Stimulated activated CD4-positive, alpha-beta T cell treated with anti-CD3 and anti-CD28 coated beads, TNF-alpha, amount 100 ng/mL, for 4 hours (primary cell): ENCODE results near the gene VIPR2.
"Not testable (repeated sequence)": the region's sequence is repeated elsewhere in the genome, so short reads cannot be mapped to it uniquely, and the experiment has no call there.

Experiments
- DNase-seq, 3 experiments: peaks; one replicate each; pipeline ENCODE4 v3.0.0-alpha.2; 2020; ENCODE audit warnings: low read depth in 3 of 3

VIPR2 gene

GRCh38 chr7:159105066-159105780 lies 39.4 kb downstream of the VIPR2 start:
- DNase-seq, result no peak

GRCh38 chr7:159104188-159104920 lies 40.3 kb downstream of the VIPR2 start:
- no peak for DNase-seq

- DNase-seq, result no peak
Observed at GRCh38 chr7:159103382-159104187, 41.1 kb downstream of the VIPR2 start.

GRCh38 chr7:159102681-159103381 lies 41.8 kb downstream of the VIPR2 start:
- DNase-seq, result no peak

GRCh38 chr7:159101661-159102091 lies 43.0 kb downstream of the VIPR2 start:
- DNase-seq, result not testable (repeated sequence)

DNA sequence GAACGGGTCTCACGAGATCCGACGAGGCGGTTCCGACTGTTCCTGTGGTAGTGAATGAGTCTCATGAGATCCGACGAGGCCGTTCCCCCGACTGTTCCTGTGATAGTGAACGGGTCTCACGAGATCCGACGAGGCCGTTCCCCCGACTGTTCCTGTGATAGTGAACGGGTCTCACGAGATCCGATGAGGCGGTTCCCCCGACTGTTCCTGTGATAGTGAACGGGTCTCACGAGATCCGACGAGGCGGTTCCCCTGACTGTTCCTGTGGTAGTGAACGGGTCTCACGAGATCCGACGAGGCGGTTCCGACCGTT lies 43.6 kb downstream of the VIPR2 start:
- DNase-seq, result not testable (repeated sequence)

DNA sequence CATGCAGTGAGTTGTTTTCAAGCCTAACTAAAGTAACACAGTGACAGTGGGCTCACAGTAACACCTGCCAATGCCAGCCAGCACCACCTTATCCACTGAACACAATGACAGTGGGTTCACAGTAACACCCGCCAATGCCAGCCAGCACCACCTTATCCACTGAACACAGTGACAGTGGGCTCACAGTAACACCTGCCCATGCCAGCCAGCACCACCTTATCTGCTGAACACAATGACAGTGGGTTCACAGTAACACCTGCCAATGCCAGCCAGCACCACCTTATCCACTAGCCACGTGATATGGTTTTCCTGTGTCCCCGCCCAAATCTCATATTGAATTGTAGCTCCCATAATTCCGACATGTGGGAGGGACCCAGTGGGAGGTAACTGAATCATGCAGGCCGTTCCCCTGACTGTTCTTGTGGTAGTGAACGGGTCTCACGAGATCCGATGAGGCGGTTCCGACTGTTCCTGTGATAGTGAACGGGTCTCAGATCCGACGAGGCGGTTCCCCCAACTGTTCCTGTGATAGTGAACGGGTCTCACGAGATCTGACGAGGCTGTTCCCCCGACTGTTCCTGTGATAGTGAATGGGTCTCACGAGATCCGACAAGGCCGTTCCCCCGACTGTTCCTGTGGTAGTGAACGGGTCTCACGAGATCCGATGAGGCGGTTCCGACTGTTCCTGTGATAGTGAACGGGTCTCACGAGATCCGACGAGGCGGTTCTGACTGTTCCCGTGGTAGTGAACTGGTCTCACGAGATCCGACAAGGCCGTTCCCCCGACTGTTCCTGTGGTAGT lies 44.2 kb downstream of the VIPR2 start:
- not testable (repeated sequence) for DNase-seq

- no peak for DNase-seq
Observed at GRCh38 chr7:159099711-159100231, 44.9 kb downstream of the VIPR2 start.

DNA sequence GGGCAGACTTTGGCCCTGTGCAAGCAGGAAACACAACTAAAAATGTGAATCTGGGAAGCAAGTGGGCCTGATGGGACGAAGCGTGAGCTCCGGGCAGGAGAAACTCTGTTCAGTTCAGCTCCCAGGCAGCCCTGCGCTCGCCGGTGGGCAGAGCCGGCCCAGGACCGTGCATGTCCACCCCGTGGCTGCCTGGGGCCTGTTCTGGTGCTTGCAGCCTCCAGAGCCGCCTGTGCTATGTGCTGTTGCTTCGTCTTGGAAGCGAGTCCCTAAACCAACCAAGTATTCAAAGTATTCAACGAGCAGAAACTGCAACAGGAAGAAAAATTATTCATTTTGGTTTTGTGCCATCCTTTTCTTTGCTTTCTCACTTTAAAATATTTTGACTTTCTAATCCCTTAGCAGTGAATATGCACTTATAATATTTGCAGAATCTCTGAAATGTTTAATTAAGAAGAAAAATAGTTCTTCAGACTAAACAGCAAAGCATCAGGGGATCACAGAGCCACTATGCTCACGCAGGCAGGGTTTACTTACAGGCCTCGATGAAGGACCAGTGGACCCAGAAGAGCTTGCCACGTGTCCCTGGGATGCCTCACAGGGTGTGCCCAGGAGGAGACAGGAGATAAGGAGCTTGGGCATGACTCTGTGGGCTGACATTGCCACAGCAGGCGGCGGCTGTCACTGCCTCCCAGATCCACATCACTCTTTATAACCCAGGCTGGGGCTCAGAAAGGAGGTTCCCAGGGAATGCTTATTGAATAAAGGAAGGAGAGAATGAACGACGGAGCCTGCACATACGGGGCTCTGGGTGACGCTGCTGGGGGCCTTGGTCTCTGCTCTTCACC lies 45.6 kb downstream of the VIPR2 start:
- no peak for DNase-seq

DNA sequence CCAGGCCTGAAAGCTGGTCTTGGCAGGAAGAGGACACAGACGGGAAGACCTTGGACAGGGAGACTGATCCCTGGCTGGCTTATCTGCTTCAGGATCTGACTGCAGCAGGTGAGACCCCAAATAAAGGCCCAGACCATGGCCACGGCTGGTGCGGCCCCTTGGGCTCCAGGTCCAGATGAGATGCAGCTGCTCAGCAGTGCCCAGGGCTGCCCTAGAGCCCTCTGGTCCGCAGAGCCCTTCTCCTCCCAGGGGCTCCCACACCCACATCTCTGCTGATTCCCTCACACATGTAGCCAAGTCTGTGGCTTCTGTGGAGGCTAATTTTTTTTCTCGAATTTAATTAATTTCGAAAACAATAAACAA lies 46.3 kb downstream of the VIPR2 start:
- DNase-seq, result no peak

DNA sequence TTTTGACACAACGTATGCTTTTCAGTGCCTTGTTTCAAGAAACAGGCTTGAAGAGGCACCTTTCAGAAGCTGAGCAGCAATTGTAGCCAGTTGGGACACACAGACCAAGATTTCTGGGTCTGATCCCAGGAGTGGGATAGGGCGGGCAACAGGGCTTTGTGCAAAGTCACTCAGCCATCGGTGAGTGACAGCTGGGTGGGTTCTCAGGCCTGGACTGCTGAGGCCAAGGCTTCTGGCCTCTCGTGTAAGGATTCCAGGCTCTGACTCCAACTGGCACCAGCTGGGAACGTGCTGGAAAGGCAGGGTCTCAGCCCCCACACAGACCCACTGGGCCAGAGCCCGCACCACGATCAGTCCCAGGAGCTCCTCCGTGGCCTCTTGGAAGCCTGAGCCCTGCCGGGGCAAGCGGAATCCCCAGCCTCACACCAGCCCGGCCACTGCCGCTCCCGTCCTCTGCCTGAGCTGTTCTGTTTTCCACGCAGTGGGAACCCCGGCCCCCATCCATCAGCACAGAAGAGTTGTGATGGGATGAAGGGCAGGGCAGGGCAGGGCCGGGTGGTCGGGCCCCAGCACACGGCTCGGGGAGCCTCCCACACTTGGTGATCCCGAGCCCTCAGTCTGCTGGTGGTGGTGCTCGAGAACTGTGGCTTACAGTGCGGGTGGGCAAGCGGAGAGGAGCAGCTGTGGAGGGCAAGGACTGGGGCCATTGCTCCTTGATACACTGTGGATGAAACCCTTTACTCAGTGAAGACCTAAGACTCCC lies 46.8 kb downstream of the VIPR2 start:
- DNase-seq, result no peak

DNA sequence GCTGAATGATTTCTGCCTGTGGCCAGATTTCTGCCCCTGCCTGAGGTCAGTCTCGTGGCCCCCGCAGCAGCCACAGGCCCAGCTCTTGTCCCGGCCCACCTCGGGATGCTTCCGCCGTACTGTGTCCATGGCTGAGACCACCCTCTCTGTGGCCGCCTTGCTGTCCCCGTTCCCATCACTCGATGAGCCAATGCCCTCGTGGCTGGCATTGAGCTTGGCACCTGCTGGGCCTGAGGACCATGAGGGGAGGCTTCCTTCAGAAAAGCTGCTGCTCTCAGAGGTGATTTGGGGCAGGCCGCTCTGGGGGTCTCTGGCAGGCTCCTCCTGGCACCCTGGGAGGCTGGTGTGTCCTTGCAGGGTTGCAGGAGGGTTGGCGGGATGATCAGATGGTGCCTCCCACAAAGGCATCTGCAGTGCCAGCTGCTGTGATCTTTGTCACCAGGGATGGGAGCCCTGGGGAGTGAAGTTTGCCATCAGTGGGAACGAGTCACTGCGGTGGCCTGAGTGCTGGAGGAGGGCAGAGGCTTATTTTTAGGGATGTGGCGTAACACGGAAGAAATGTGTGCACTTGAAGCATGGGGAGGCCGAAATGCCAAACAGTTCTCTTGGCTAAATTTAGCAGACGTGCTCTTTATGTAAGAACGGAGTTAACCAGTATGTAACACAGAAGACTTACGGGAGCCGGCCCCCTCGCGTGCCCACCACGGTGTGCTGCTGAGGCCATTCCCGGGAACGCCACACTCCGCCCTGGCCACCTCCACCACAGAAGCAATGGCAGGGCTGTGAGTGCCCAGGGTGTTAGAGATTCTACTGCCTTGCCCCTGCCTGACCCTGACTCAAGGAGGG lies 47.7 kb downstream of the VIPR2 start:
- no peak for DNase-seq

- DNase-seq, result no peak
Observed at GRCh38 chr7:159095979-159096411, 48.7 kb downstream of the VIPR2 start.

DNA sequence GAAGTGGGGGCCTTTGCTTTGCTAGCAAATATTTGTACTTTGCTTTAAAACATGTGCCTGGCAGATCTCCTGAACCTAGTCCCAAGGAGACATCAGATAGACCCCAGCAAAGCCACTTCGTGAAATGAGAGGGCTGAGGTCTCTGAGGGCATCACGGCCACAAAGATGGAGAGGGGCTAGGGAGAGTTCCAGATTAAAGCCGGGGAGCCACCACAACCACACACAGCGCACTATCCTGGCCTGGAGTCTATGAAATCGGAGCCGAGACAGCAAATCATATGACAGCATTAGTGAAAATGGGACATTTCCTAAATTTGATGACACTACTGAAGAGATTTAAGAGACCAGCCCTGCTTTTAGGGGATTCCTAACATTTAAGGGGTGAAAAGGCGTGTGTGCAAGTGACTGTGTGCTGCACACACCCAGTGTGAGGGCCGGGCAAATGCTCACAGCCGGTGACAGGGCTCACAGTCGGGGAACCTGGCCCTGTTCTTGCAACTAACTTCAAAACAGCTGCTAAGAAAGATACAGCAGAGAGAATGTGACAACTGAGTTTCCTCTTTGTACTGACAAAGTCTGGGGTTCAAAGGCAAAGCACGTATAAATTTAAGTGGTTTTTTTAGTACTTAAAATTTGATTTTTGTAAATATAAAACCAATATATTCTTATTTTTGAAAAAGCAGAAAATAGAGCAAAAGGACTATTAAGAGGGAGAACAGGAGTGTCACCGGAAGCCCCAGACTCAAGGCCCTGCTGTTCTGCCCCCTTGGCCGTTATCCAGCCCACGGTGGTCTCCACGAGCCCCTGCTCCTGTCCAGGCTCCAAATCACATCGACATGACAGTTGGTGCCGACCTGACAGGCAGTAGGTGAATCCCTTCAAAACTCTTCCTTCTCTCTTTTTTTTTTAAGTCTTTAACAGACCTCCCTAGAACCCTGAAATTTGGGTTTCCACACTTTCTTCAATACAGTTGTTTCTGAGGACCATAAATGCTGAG lies 49.5 kb downstream of the VIPR2 start:
- DNase-seq, result no peak

DNA sequence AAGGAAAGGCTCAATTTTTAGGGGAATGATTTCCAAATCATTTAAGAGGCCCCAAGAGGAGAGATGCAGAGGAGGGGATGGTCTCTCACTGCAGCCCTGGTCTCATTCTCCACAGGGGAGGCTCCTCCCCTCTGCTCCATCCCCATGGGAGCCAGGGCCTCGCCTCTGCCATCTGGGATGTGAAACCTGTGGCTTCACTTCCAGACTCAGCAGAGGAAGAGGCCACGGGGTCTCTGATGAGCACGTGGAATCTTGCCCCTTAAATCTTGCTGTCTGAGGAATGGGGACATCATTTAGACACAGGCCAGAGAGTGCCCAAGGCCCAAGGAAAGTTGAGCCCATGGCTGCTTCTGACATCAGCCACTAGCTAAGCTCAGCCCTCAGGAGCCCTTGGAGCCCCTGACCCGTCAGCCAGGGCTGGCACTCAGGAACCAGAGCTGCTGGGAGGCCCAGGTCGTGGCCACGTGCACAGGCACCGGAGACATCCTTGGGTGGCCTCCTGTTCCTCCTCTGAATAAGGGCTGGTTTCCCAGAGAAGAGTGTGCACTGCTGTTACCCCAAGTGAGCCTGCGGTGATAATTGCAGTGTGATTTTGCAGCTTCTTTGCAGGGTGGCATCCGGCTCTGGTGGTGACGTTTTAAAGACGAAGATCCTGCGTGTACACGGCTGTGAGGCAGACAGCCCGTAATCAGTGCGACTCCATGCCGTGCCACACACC lies 50.5 kb downstream of the VIPR2 start:
- DNase-seq, result no peak

DNA sequence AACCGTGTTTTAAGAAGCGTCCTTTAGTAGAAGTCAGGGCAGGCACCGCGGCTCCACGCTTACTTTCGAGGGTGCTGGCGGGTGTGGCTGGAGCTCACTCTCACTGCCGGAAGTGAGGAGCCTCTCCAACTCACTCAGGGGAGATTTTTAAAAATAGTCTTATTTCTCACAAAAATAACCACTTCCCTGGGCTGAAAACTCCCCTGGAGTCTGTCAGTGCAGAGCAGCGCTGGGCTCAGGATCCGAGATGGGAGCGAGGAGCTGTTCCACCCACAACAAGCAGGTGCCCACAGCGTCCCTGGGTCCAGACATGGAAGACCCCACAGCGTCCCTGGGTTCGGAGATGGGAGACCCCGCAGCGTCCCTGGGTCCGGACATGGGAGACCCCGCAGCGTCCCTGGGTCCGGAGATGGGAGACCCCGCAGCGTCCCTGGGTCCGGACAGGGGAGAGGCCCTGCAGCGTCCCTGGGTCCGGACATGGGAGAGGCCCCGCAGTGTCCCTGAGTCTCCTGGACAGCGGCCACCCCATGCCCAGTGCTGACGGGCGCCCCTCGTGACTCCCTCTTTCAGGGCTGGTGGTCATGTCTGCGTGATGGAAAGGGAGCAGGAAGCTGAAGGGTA lies 51.2 kb downstream of the VIPR2 start:
- DNase-seq, result no peak
